Erythroblast (primary cell): ENCODE results near the gene ZC3H7B.

Source experiments
- GATA1 ChIP-seq: IDR thresholded peaks from 2 replicates; pipeline ENCODE4 v1.6.1; 2011; ENCODE audit warnings: low read depth, mild to moderate bottlenecking, control low read depth, low read length, moderate library complexity
- POLR2A ChIP-seq: IDR thresholded peaks from 2 replicates; pipeline ENCODE4 v1.6.1; 2011; ENCODE audit warnings: mild to moderate bottlenecking, low read length

GRCh38 chr22:41320416-41321240, 19.3 kb downstream of the ZC3H7B start:
- TF ChIP-seq POLR2A (no peak), GATA1 (no peak)
